ENCODE data around the gene TNS4.

- no peak for TF ChIP-seq THRB (CRISPR knock-in tag; conservative IDR thresholded peaks at IDR 0.05)
- TF ChIP-seq CTCF (IDR thresholded peaks at IDR 0.05 in 2 of 3, conservative IDR thresholded peaks at IDR 0.05 in 1 of 3; ENCODE audit: insufficient read depth in 2 of 3, low read depth in 1 of 3, low read length in 3 of 3), result no peak
- TF ChIP-seq PATZ1 (CRISPR knock-in tag; IDR thresholded peaks at IDR 0.05; ENCODE audit: borderline replicate concordance), result no peak
- no peak for TF ChIP-seq USF1 (CRISPR knock-in tag; IDR thresholded peaks at IDR 0.05)
- TF ChIP-seq POLR2A (conservative IDR thresholded peaks at IDR 0.05), result no peak
- TF ChIP-seq SIN3A (IDR thresholded peaks at IDR 0.05; ENCODE audit: borderline replicate concordance in 2 of 2, control insufficient read depth in 1 of 2, low read depth in 2 of 2, low read length in 2 of 2), result no peak
- no peak for TF ChIP-seq ATF4 (CRISPR knock-in tag; IDR thresholded peaks at IDR 0.05)
- TF ChIP-seq GMEB1 (CRISPR knock-in tag; IDR thresholded peaks at IDR 0.05), result no peak
- TF ChIP-seq HDAC1 (IDR thresholded peaks at IDR 0.05), result no peak
- TF ChIP-seq SP1 (CRISPR knock-in tag; IDR thresholded peaks at IDR 0.05), result no peak
- TF ChIP-seq SMARCB1 (IDR thresholded peaks at IDR 0.05; ENCODE audit: insufficient read length, low read depth), result no peak
- TF ChIP-seq FOXM1 (IDR thresholded peaks at IDR 0.05; ENCODE audit: low read depth), result no peak
- no peak for TF ChIP-seq FOXM1 (CRISPR knock-in tag; IDR thresholded peaks at IDR 0.05; ENCODE audit: low read depth)
- no peak for TF ChIP-seq LCOR (CRISPR knock-in tag; IDR thresholded peaks at IDR 0.05)
- TF ChIP-seq PTRF (tag; IDR thresholded peaks at IDR 0.05), result no peak
Observed at GRCh38 chr17:40491486-40491885, 9.9 kb downstream of the TNS4 start.

Data from K562 (cell line).